Measurements from ENCODE around the gene DYRK1A. TPM values are rescaled to one million over a fixed set of nuclear protein-coding genes. Genes with fewer than 3 reads are reported as not detected.

DYRK1A gene
- total RNA-seq, 1 donor from 2014 or later = 64.6 TPM

- intact Hi-C loops (cut with micrococcal nuclease) = no loop called here
- peaks cover 8% of the 10 kb centered on the region for H3K9me3 ChIP-seq (replicated peaks)
- no peaks in the 10 kb centered on the region for H3K27me3 ChIP-seq (ENCODE audit: low read depth)
- H3K4me3 ChIP-seq = no peak overlapping the region
- H3K27ac ChIP-seq (replicated peaks) = no peak overlapping the region
- H3K36me3 ChIP-seq = no peaks in the 10 kb centered on the region
- TF ChIP-seq CTCF (IDR thresholded peaks at IDR 0.05; ENCODE audit: borderline replicate concordance) = no peak
- DNase-seq = no peak
- H3K4me1 ChIP-seq = peaks cover 100% of the 10 kb centered on the region
These were observed 15.5 kb downstream of the DYRK1A start for GRCh38 chr21:37381883-37382585.

GRCh38 chr21:37383086-37383485, 16.5 kb downstream of the DYRK1A start:
- H3K4me1 ChIP-seq = peaks cover 100% of the 10 kb centered on the region
- DNase-seq = no peak
- intact Hi-C loops (cut with micrococcal nuclease) = no loop called here

GRCh38 chr21:37383784-37384311, 17.3 kb downstream of the DYRK1A start:
- H3K4me3 ChIP-seq = no peak overlapping the region
- peaks cover 100% of the 10 kb centered on the region for H3K4me1 ChIP-seq
- intact Hi-C loops (cut with micrococcal nuclease) = no loop called here
- no peak for DNase-seq
- peaks cover 8% of the 10 kb centered on the region for H3K9me3 ChIP-seq (replicated peaks)
- H3K27me3 ChIP-seq (ENCODE audit: low read depth) = no peaks in the 10 kb centered on the region
- no peaks in the 10 kb centered on the region for H3K36me3 ChIP-seq
- no peak overlapping the region for H3K27ac ChIP-seq (replicated peaks)
- TF ChIP-seq CTCF (IDR thresholded peaks at IDR 0.05; ENCODE audit: borderline replicate concordance) = no peak

More at GRCh38 chr21:37383086-37383485, 16.5 kb downstream of the DYRK1A start:
- H3K27ac ChIP-seq (replicated peaks) = no peak overlapping the region
- no peaks in the 10 kb centered on the region for H3K27me3 ChIP-seq (ENCODE audit: low read depth)
- no peak for TF ChIP-seq CTCF (IDR thresholded peaks at IDR 0.05; ENCODE audit: borderline replicate concordance)
- no peaks in the 10 kb centered on the region for H3K36me3 ChIP-seq
- peaks cover 8% of the 10 kb centered on the region for H3K9me3 ChIP-seq (replicated peaks)
- H3K4me3 ChIP-seq = no peak overlapping the region

GRCh38 chr21:37384416-37384815, 17.8 kb downstream of the DYRK1A start:
- no peaks in the 10 kb centered on the region for H3K36me3 ChIP-seq
- H3K4me1 ChIP-seq = peaks cover 100% of the 10 kb centered on the region
- intact Hi-C loops (cut with micrococcal nuclease) = no loop called here
- DNase-seq = no peak
- H3K27me3 ChIP-seq (ENCODE audit: low read depth) = no peaks in the 10 kb centered on the region
- no peak overlapping the region for H3K4me3 ChIP-seq
- H3K27ac ChIP-seq (replicated peaks) = no peak overlapping the region
- peaks cover 8% of the 10 kb centered on the region for H3K9me3 ChIP-seq (replicated peaks)
- TF ChIP-seq CTCF (IDR thresholded peaks at IDR 0.05; ENCODE audit: borderline replicate concordance) = no peak

GRCh38 chr21:37385179-37385765, 18.7 kb downstream of the DYRK1A start:
- DNase-seq = no peak
- no peak for TF ChIP-seq CTCF (IDR thresholded peaks at IDR 0.05; ENCODE audit: borderline replicate concordance)
- Histone ChIP-seq H3K4me1 (peaks cover 100% of the 10 kb centered on the region), H3K4me3 (no peak overlapping the region), H3K9me3 (replicated peaks) (peaks cover 8% of the 10 kb centered on the region), H3K36me3 (no peaks in the 10 kb centered on the region), H3K27me3 (ENCODE audit: low read depth) (no peaks in the 10 kb centered on the region), H3K27ac (replicated peaks) (no peak overlapping the region)
- intact Hi-C loops (cut with micrococcal nuclease) = no loop called here

Measured in left ventricle myocardium inferior (tissue), 1 donor.